Placental epithelial cell (primary cell): ENCODE data around the gene GNB3. TPM values are rescaled to one million over a fixed set of nuclear protein-coding genes. Genes with fewer than 3 reads are reported as not detected.

Source experiments
- total RNA-seq: library from RNA; depleted of rRNA; stranded (reverse); fragments of >200 nt; gene quantifications from 2 replicates; pipeline ENCODE4 v1.2.3, GENCODE V29; 2012

GNB3 gene
- 0.65 and 3.1 TPM in 2 replicates for total RNA-seq

GRCh38 chr12:6840761-6841515 lies at the start of gene GNB3:
GNB3 (plus strand) TSS chr12:6840925; CDS start chr12:6841288, 363 bp downstream.

DNA sequence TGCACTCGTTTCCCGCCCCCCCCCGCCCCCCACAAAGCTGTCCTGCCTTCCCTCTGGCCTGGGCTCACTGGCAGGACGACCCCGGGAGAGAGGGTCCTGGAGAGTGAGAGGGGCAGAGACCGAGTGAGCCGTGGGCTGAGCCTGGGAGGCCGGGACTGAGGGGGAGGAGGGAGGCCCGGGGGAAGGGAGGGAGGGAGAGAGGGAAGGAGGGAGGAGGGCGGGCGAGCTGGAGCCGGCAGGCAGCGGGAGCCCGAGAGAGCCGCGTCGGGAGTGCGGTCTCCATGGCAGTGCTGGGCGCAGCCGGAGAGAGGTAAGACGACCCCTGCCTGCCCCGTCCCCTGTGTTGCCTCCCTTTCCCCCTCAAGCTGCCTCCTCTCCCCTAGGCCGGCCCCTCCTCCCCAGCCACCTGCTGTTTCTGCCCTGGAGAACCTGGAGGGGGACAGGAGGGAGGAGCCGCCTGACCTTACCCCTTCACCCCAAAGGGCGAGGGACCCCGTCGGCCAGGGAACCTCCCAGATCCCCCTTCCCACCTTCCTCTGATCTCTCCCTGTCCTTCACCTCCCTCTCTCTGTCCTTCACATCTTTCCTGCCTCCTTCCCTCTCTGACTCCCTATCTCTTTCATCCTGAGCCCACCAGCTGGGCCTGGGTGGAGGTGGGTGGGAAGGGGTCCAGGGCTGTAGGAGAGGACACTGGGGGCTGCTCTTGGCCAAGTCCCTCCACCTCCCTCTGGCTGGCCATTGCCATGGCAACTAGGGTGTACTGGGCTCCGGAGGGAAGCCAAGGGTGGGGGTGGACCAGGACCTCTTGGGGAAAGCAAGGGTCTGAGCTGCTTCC lies 18.9 kb upstream of the GNB3 start, which contains the start of gene GPR162:
GPR162 (plus strand) TSS at position 231 of the 835 bp plus-strand sequence. CDS start 2,078 bp downstream, outside the sequence.

GRCh38 chr12:6827982-6828780 lies 12.5 kb upstream of the GNB3 start, which contains the start of gene P3H3:
P3H3 (plus strand) TSS chr12:6828407; CDS start chr12:6828441, 34 bp downstream.

DNA sequence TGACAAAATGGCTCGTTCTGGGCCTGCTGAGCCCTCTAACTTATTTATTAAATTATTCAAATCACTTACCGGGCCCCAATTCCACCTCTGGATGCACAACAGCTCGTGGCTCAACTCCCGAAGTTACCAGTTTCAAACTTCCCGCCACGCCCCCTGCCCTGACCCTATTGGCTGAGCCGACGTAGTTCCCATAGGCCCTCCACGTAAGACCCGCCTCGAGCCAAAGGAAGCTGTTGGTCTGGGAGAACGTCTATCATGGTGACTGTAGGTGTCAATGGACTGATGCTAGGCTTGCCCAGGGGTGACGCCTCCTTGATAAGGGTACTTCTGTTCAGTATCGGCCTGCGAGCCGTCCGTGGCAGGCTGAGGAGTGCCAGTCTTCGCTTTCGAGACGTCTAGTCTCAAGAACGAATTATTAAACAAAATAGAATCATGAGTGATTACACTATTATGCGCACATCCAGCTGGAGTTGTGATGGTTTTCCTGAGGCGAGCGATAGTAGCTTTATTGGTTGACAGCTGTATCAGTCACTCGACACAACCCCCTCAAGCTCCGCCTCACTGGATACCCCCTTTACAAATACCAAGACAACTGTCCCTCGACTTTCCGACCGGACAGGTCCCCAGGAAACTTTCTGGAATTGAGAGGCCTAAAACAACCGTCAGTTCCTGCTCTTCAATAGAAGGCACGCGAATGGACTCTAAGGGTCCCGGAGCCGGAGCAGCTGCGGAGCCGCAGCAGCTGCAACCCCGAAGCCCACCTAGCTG lies 10.6 kb downstream of the GNB3 start, which contains the start of gene CDCA3:
CDCA3 (minus strand) TSS at position 134 of the 768 bp plus-strand sequence. CDS start 334 bp downstream, outside the sequence.

DNA sequence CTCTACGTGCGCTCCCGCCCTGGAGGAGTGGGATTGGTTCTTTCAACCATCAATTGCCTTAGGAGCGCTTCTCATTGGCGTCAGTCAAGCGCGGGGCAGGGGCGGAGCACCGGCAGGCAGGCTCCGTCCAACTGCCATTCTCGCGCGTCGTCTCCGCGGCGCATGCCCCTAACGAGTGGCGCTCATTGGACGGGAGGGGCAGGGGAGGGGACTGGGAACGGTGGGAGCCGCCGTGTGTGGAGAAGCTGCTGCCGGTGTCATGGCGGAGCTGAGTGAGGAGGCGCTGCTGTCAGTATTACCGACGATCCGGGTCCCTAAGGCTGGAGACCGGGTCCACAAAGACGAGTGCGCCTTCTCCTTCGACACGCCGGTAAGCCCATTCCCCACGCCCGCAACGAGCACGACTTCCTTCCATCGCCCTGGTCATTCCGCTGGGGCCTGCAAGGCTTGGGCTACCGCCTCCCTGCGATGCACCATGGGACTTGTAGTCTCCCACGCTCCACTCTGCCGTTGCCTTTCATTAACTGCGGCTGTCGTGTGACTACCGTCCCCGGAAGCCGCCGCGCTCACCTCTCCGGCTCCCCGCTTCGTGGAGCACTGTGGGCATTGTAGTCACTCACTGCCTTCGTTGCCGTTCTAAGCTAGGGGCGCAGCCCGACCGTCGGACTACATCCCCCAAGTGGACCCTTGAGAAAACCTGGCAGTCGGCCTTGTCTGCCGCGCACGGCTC lies 11.4 kb downstream of the GNB3 start, which contains the start of gene USP5:
USP5 (plus strand) TSS at position 230 of the 730 bp plus-strand sequence; CDS start at position 260, 30 bp downstream.

GRCh38 chr12:6867413-6868210 lies 26.9 kb downstream of the GNB3 start, which contains the start of gene TPI1:
TPI1 (plus strand) TSS chr12:6867531; CDS start chr12:6867567, 36 bp downstream.

DNA sequence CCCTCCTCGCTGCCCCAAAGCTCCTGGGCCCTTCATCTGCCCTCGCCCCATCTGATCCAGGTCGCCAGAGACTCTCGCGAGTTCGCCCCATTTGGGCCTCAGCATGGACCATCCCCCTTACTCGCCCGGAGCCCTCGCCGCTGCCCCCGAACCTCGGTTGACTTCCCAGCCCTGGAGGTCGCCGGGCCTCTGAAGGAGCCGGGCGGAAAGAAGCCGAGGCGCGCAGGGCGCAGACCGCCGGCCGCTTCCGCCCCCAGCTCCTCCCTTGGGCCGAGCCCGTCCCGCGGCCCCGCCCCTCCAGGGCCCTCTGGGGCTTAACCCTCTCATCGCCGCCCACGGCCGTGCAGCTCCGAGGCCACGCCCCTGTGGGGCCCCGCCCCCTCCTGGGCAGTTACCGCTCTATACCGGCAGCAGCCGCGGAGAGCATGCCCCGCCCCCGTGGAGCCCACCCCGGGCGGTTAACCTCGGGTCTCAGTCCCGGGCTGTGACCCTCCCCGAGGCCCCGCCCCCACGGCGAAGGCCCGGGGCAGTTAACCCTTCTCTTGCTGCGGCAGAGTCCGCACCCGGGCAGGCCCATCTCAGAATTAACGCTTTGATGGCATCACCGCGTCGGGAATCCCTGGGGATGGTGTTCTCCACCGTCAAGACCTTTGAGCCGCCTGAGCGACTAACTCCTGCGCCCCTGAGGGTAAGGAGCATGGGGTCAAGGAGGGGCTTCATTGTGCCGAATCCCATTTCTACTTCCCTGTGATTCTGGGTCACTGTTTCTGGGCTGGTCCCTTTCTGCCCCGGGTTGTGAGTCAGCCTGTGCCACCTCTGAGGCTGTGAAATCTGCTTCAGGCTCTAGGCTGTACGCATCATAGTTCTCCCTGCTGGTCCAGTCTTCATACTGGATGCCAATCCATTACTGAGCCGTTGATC lies 32.6 kb downstream of the GNB3 start, which contains the start of gene SPSB2:
SPSB2 (minus strand) TSS at position 210 of the 921 bp plus-strand sequence. CDS start 402 bp downstream, outside the sequence.

Other genes starting within 250 kb of the GNB3 start
- 221 and 313 TPM in 2 replicates for gene CHD4, start 233.5 kb upstream of the GNB3 start, total RNA-seq
- gene LPAR5, start 205.0 kb upstream of the GNB3 start, total RNA-seq = 5.1 and 10.7 TPM in 2 replicates
- 1.6 TPM in 1 of 2 replicates, not detected in the other for gene ACRBP, start 193.5 kb upstream of the GNB3 start, total RNA-seq
- 47.9 and 81.7 TPM in 2 replicates for gene ING4, start 177.8 kb upstream of the GNB3 start, total RNA-seq
- gene ZNF384, start 151.6 kb upstream of the GNB3 start, total RNA-seq = 29.2 and 29.8 TPM in 2 replicates
- not detected in 2 replicates for gene PIANP, start 140.1 kb upstream of the GNB3 start, total RNA-seq
- 48.4 and 50.3 TPM in 2 replicates for gene COPS7A, start 116.9 kb upstream of the GNB3 start, total RNA-seq
- gene MLF2, start 87.8 kb upstream of the GNB3 start, total RNA-seq = 117 and 212 TPM in 2 replicates
- gene PTMS, start 74.6 kb upstream of the GNB3 start, total RNA-seq = 70.4 and 99.3 TPM in 2 replicates
- 0.11 and 0.39 TPM in 2 replicates for gene LAG3, start 68.4 kb upstream of the GNB3 start, total RNA-seq
- gene CD4, start 51.4 kb upstream of the GNB3 start, total RNA-seq = 0.98 and 1.2 TPM in 2 replicates
- gene GPR162, start 19.1 kb upstream of the GNB3 start, total RNA-seq = 0.11 and 3.1 TPM in 2 replicates
- 47.1 and 86.8 TPM in 2 replicates for gene P3H3, start 12.5 kb upstream of the GNB3 start, total RNA-seq
- 7.9 and 13.8 TPM in 2 replicates for gene CDCA3, start 10.4 kb downstream of the GNB3 start, total RNA-seq
- gene USP5, start 11.2 kb downstream of the GNB3 start, total RNA-seq = 69.5 and 126 TPM in 2 replicates
- 461 and 897 TPM in 2 replicates for gene TPI1, start 26.6 kb downstream of the GNB3 start, total RNA-seq
- gene SPSB2, start 32.4 kb downstream of the GNB3 start, total RNA-seq = 8.8 and 12.6 TPM in 2 replicates
- 8.2 and 21.6 TPM in 2 replicates for gene LRRC23, start 63.9 kb downstream of the GNB3 start, total RNA-seq
- 0.76 and 1.6 TPM in 2 replicates for gene ENO2, start 73.7 kb downstream of the GNB3 start, total RNA-seq
- gene ATN1, start 87.0 kb downstream of the GNB3 start, total RNA-seq = 12.7 and 23.2 TPM in 2 replicates
- not detected in 2 replicates for gene RNU7-1, start 102.9 kb downstream of the GNB3 start, total RNA-seq
- gene C12orf57, start 103.1 kb downstream of the GNB3 start, total RNA-seq = 72.8 and 133 TPM in 2 replicates
- gene PTPN6, start 110.4 kb downstream of the GNB3 start, total RNA-seq = 21.2 and 25.1 TPM in 2 replicates
- 142 and 192 TPM in 2 replicates for gene PHB2, start 129.7 kb downstream of the GNB3 start, total RNA-seq
- 24.7 and 26.0 TPM in 2 replicates for gene EMG1, start 130.0 kb downstream of the GNB3 start, total RNA-seq
- gene LPCAT3, start 177.6 kb downstream of the GNB3 start, total RNA-seq = 18.8 and 33.6 TPM in 2 replicates
- gene C1S, start 219.8 kb downstream of the GNB3 start, total RNA-seq = 0.87 and 6.7 TPM in 2 replicates